ENCODE results near the gene MTUS2. TPM values are rescaled to one million over a fixed set of nuclear protein-coding genes. Genes with fewer than 3 reads are reported as not detected.

Gene MTUS2
- total RNA-seq, 2 donors from 2014 or later: 4.0 to 5.4 TPM

DNA sequence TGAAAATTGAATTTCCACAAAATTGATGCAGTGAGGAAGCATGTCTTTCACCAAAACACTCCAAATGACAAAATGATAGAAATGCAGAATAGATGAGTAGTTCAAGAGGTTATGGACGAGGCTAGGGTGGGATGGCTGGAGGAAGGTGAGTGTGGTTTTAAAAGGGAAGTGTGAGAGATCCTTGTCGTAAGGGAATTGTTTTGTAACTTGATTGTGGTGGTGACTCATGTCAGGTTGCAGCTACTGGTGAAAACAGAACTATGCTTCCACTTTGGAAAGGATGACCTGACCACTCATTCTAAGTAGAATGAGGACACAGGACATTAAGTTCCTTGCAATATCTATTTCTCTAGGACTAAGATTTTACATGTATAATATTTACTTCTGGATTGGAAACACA lies 345.7 kb downstream of the MTUS2 start:
- ATAC-seq: no peak
- H3K9me3 ChIP-seq: no peaks in the 10 kb centered on the region
- no peak for TF ChIP-seq POLR2A (IDR thresholded peaks at IDR 0.05)
- TF ChIP-seq, protein P1, sequence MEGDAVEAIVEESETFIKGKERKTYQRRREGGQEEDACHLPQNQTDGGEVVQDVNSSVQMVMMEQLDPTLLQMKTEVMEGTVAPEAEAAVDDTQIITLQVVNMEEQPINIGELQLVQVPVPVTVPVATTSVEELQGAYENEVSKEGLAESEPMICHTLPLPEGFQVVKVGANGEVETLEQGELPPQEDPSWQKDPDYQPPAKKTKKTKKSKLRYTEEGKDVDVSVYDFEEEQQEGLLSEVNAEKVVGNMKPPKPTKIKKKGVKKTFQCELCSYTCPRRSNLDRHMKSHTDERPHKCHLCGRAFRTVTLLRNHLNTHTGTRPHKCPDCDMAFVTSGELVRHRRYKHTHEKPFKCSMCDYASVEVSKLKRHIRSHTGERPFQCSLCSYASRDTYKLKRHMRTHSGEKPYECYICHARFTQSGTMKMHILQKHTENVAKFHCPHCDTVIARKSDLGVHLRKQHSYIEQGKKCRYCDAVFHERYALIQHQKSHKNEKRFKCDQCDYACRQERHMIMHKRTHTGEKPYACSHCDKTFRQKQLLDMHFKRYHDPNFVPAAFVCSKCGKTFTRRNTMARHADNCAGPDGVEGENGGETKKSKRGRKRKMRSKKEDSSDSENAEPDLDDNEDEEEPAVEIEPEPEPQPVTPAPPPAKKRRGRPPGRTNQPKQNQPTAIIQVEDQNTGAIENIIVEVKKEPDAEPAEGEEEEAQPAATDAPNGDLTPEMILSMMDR (IDR thresholded peaks at IDR 0.05): no peak
- H3K36me3 ChIP-seq (replicated peaks in 1 of 2; ENCODE audit: insufficient read depth in 1 of 2, low read depth in 2 of 2): no peaks in the 10 kb centered on the region
- H3K4me1 ChIP-seq: no peaks in the 10 kb centered on the region
- no peak overlapping the region for H3K27ac ChIP-seq
- 41 to 47% methylated on average over 2 of the region's 2 CpGs for WGBS, 2 donors
- H3K4me3 ChIP-seq: no peak overlapping the region
- H3K27me3 ChIP-seq: no peaks in the 10 kb centered on the region
- no peak for DNase-seq
- intact Hi-C loops (cut with DNase I): no loop called here

DNA sequence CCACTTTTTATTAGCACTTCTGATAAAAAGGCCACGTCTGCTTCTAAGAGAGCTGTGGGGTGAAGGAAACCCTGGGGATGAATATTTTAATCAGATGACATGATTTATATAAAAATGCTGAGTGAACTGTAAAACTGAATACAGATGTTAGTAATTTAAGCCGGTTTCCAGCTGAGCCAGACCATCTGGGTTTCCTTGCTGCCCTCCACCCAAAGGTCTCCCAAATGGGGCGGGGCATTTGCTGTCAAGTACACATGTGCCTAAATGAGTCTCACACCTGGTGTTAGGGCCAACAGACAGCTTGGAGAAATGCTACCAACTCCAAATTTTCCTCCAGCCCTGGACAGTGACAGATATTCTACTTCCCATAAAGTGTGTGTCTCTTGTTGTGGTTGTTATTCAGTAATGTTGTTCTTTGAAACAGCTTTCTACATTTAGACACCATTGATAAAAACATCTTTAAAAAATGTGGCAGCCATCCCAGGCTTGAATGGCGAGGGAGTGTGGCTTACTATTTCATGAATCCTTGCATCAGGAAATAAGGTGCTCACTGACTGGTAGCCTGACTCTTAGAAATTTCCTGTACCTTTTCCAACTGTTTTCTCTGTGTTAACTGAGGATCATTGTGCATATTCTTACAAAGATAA lies 350.4 kb downstream of the MTUS2 start:
- H3K27ac ChIP-seq: no peak overlapping the region
- DNase-seq (no peak), ATAC-seq (no peak)
- intact Hi-C loops (cut with DNase I): no loop called here
- 62 to 68% methylated on average over 4 of the region's 4 CpGs for WGBS, 2 donors
- no peaks in the 10 kb centered on the region for H3K4me1 ChIP-seq
- no peak for TF ChIP-seq POLR2A (IDR thresholded peaks at IDR 0.05)
- TF ChIP-seq, protein P1 (IDR thresholded peaks at IDR 0.05): no peak
- H3K36me3 ChIP-seq (replicated peaks in 1 of 2; ENCODE audit: insufficient read depth in 1 of 2, low read depth in 2 of 2): no peaks in the 10 kb centered on the region
- no peaks in the 10 kb centered on the region for H3K9me3 ChIP-seq
- H3K4me3 ChIP-seq: no peak overlapping the region
- no peaks in the 10 kb centered on the region for H3K27me3 ChIP-seq

DNA sequence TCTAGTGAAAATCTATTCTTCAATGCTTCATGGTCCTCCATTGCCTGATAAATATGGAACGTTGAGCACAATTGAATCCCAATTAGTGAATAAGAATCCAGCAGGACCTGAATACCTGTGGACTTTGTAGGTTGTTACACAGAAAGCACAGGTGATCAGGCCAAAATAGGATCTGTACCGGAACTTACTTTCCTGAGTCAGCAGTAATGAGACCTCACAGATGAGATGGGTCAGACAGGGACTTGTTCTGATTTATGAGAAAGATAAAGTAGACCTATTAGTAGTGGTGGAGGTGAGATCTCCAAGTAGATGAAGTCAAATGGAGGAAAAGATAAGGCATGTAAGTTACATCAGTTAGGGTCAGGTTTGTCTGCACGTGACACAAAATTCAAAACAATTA lies 351.1 kb downstream of the MTUS2 start:
- H3K4me1 ChIP-seq: no peaks in the 10 kb centered on the region
- no peak for ATAC-seq
- DNase-seq: no peak
- intact Hi-C loops (cut with DNase I): no loop called here
- no peak overlapping the region for H3K4me3 ChIP-seq
- no peak overlapping the region for H3K27ac ChIP-seq
- no peaks in the 10 kb centered on the region for H3K27me3 ChIP-seq
- TF ChIP-seq, protein P1 (IDR thresholded peaks at IDR 0.05): no peak
- TF ChIP-seq POLR2A (IDR thresholded peaks at IDR 0.05): no peak
- 70 to 76% methylated on average over 3 of the region's 3 CpGs for whole genome bisulfite sequencing, 2 donors
- no peaks in the 10 kb centered on the region for H3K9me3 ChIP-seq
- no peaks in the 10 kb centered on the region for H3K36me3 ChIP-seq (replicated peaks in 1 of 2; ENCODE audit: insufficient read depth in 1 of 2, low read depth in 2 of 2)

DNA sequence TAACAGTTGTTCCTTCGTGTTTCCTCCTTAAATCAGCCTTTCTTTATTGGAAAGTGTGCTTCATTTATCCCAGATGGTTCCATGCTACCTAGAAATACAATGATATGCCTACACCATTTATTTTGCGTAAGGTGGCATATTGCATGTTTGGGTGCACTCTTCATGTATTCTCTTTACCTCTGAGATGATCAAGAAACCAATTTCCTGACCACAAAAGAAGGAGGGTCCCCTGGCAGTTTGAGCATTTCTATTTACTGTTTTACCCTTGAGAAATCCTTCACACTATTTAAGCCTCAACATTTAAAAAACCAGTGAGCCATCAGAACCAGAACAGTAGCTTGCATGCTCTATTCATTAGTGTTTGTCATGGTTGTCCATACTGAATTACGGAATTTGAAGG lies 354.0 kb downstream of the MTUS2 start:
- H3K27me3 ChIP-seq: no peaks in the 10 kb centered on the region
- DNase-seq: no peak
- ATAC-seq: no peak
- no peaks in the 10 kb centered on the region for H3K36me3 ChIP-seq (replicated peaks in 1 of 2; ENCODE audit: insufficient read depth in 1 of 2, low read depth in 2 of 2)
- H3K4me3 ChIP-seq: no peak overlapping the region
- H3K27ac ChIP-seq: no peak overlapping the region
- 62 to 65% methylated on average over 3 of the region's 3 CpGs for WGBS, 2 donors
- TF ChIP-seq, protein P1 (IDR thresholded peaks at IDR 0.05): no peak
- TF ChIP-seq POLR2A (IDR thresholded peaks at IDR 0.05): no peak
- intact Hi-C loops (cut with DNase I): no loop called here
- H3K9me3 ChIP-seq: no peaks in the 10 kb centered on the region
- no peaks in the 10 kb centered on the region for H3K4me1 ChIP-seq

DNA sequence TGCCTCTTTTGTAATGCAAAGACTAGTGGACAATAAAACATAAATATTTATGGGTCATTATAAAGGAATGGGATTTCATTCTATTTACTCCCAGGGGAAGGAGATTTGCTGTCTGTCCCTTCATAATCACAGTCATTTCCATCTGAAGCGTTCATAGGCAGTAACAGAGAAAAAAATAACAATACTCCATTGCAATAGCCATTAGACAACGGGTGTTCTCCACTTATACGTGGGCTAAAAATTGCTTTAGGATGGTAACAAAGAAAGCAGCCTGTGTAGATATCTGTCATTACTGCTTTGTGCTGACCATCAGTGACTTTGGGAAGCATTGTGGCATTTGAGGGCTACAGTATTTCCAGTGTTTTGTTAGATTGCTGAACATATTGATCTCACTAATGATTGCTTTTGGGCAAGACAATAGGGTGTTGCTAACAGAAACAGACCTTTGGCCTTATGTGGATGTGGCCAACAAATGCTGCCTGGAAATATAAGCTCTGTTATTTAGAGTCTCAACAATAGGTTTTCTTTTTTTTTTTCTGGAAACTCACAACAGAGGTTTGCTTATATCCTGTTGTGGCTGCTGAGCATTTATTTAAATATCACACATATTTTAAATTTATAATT lies 355.2 kb downstream of the MTUS2 start:
- WGBS, 2 donors: 61 to 69% methylated on average over 3 of the region's 3 CpGs
- TF ChIP-seq POLR2A (IDR thresholded peaks at IDR 0.05): no peak
- TF ChIP-seq, protein P1 (IDR thresholded peaks at IDR 0.05): no peak
- Histone ChIP-seq H3K4me3 (no peak overlapping the region), H3K4me1 (no peaks in the 10 kb centered on the region), H3K27ac (no peak overlapping the region), H3K9me3 (no peaks in the 10 kb centered on the region), H3K27me3 (no peaks in the 10 kb centered on the region), H3K36me3 (replicated peaks in 1 of 2; ENCODE audit: insufficient read depth in 1 of 2, low read depth in 2 of 2) (no peaks in the 10 kb centered on the region)
- ATAC-seq (no peak), DNase-seq (no peak)
- intact Hi-C loops (cut with DNase I): no loop called here

Measured in body of pancreas (tissue), 4 donors.